ENCODE data around the gene ACTR8. TPM values are rescaled to one million over a fixed set of nuclear protein-coding genes. Genes with fewer than 3 reads are reported as not detected.

Gene ACTR8
- total and polyA plus RNA-seq, 2 of the 13 experiments (the other 11 are each of a cell fraction or from before 2014, with no cell fraction given): 15.5 to 29.0 TPM

GRCh38 chr3:53919741-53920140 lies 37.8 kb upstream of the ACTR8 start:
- FAIRE-seq: no peak
- intact Hi-C loops (cut with micrococcal nuclease; ENCODE audit: unreplicated experiment) (no loop called here), in situ Hi-C loops (cut with HindIII; ENCODE audit: extremely low pct_ligation_motif_present, low pct_unique_long_range_greater_than_20kb) (no loop called here)
- TF ChIP-seq MIER3 (CRISPR knock-in tag; IDR thresholded peaks at IDR 0.05; ENCODE audit: borderline replicate concordance) (no peak), NFAT5 (CRISPR knock-in tag; IDR thresholded peaks at IDR 0.05) (no peak), CAMTA2 (CRISPR knock-in tag; IDR thresholded peaks at IDR 0.05; ENCODE audit: borderline replicate concordance) (no peak), CSRNP2 (CRISPR knock-in tag; conservative IDR thresholded peaks at IDR 0.05; ENCODE audit: low read depth) (no peak), ERF (CRISPR knock-in tag; IDR thresholded peaks at IDR 0.05) (no peak), REST (IDR thresholded peaks at IDR 0.05; ENCODE audit: borderline replicate concordance in 1 of 2, low read depth in 1 of 2, low read length in 2 of 2) (no peak), XBP1 (CRISPR knock-in tag; IDR thresholded peaks at IDR 0.05) (no peak), ZNF136 (CRISPR knock-in tag; IDR thresholded peaks at IDR 0.05; ENCODE audit: low read depth) (no peak), ZNF513 (CRISPR knock-in tag; conservative IDR thresholded peaks at IDR 0.05) (no peak)

More at GRCh38 chr3:53919741-53920140, 37.8 kb upstream of the ACTR8 start:
- H2AFZ ChIP-seq (ENCODE audit: low read length): no peak overlapping the region
- no peaks in the 10 kb centered on the region for H3K79me2 ChIP-seq (ENCODE audit: insufficient read depth, low read length)
- no peaks in the 10 kb centered on the region for H3K27me3 ChIP-seq (ENCODE audit: control insufficient read depth in 1 of 2, insufficient read depth in 2 of 2, low read length in 2 of 2)
- no peak overlapping the region for H3K4me2 ChIP-seq (ENCODE audit: low read depth, low read length)
- no peak overlapping the region for H3K4me3 ChIP-seq (replicated peaks in 1 of 3; ENCODE audit: insufficient read depth in 1 of 3, low read depth in 2 of 3, low read length in 3 of 3)
- BruUV-seq (replicated peaks): no TSS peak
- WGBS (ENCODE audit: low lambda C conversion rate): 29% methylated on average over 2 of the region's 2 CpGs
- no peaks in the 10 kb centered on the region for H3K36me3 ChIP-seq (replicated peaks in 1 of 2; ENCODE audit: control insufficient read depth in 1 of 2, insufficient read depth in 2 of 2, low read length in 2 of 2)
- H3K4me1 ChIP-seq (ENCODE audit: insufficient read depth, low read length): no peaks in the 10 kb centered on the region
- H4K20me1 ChIP-seq (ENCODE audit: insufficient read depth, low read length): no peaks in the 10 kb centered on the region
- H3K9me3 ChIP-seq (ENCODE audit: low read length): no peaks in the 10 kb centered on the region
- H3K9ac ChIP-seq (ENCODE audit: insufficient read depth, low read depth, low read length): no peak overlapping the region
- CTCF ChIA-PET (ENCODE audit: low intra/inter-chr PET ratio, low total read pairs): no interaction called here
- no peak overlapping the region for H3K27ac ChIP-seq (ENCODE audit: extremely low read length, insufficient read depth, low read length)
- POLR2A ChIA-PET: no interaction called here
- DNase-seq (ENCODE audit: low spot score): no peak
- ATAC-seq: no peak

Measured in HepG2 (cell line).